ENCODE results near the gene LRRC32.
"Not testable (repeated sequence)": the region's sequence is repeated elsewhere in the genome, so short reads cannot be mapped to it uniquely, and the experiment has no call there.

The LRRC32 gene

DNA sequence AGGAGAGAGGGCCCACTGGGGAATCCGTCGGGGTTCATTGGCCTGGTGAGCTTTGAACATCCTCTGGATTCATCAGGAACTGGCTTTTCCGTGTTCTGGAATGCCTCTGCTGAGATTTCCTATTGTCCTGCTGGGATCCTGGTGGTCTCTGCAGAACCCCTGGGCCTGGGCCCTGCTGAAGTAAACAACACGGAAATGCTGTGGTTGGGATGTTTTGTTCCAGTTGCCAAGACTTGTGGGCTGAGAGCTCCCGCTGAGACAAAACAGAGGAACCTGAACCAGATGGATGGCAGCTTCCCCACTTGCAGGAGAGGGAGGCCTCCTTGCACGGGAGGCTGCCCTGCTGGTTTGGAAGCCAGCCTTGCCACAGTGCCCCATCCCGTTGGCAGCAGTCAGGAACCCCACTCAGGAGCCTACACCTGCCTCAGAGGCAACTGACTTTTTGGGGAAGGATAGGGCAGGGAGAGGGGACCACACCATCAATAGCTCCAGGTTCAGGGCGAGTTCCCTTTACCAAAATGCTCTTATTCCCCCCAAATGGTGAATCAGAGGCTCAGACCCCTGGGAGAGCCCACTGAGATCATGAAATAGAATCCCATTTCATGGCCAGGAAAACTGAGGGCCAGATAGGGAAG is 60.7 kb downstream of the LRRC32 start:
- Histone ChIP-seq H3K27me3 (peaks cover 35% of the 10 kb centered on the region), H3K9me3 (no peaks in the 10 kb centered on the region), H3K4me1 (ENCODE audit: control insufficient read depth in 1 of 2, insufficient read depth in 1 of 2, low read depth in 1 of 2, low read length in 1 of 2) (no peaks in the 10 kb centered on the region), H3K27ac (no peak overlapping the region), H3K36me3 (no peaks in the 10 kb centered on the region), H3K4me3 (ENCODE audit: low read depth in 1 of 2, low read length in 1 of 2) (no peak overlapping the region)
- TF ChIP-seq, protein P1, sequence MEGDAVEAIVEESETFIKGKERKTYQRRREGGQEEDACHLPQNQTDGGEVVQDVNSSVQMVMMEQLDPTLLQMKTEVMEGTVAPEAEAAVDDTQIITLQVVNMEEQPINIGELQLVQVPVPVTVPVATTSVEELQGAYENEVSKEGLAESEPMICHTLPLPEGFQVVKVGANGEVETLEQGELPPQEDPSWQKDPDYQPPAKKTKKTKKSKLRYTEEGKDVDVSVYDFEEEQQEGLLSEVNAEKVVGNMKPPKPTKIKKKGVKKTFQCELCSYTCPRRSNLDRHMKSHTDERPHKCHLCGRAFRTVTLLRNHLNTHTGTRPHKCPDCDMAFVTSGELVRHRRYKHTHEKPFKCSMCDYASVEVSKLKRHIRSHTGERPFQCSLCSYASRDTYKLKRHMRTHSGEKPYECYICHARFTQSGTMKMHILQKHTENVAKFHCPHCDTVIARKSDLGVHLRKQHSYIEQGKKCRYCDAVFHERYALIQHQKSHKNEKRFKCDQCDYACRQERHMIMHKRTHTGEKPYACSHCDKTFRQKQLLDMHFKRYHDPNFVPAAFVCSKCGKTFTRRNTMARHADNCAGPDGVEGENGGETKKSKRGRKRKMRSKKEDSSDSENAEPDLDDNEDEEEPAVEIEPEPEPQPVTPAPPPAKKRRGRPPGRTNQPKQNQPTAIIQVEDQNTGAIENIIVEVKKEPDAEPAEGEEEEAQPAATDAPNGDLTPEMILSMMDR (IDR thresholded peaks at IDR 0.05), result no peak

DNA sequence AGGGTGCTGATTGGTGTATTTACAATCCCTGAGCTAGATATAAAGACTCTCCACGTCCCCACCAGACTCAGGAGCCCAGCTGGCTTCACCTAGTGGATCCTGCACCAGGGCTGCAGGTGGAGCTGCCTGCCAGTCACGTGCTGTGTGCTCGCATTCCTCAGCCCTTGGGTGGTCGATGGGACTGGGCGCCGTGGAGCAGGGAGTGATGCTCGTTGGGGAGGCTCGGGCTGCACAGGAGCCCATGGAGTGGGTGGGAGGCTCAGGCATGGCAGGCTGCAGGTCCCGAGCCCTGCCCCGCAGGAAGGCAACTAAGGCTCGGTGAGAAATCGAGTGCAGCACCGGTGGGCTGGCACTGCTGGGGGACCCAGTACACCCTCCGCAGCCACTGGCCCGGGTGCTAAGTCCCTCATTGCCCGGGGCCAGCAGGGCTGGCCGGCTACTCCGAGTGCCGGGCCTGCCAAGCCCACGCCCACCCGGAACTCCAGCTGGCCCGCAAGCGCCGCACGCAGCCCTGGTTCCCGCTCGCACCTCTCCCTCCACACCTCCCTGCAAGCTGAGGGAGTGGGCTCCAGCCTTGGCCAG is 61.6 kb downstream of the LRRC32 start:
- H3K27me3 ChIP-seq, result peaks cover 35% of the 10 kb centered on the region
- not testable (repeated sequence) for H3K9me3 ChIP-seq; H3K27ac ChIP-seq; H3K36me3 ChIP-seq; H3K4me3 ChIP-seq (ENCODE audit: low read depth in 1 of 2, low read length in 1 of 2); H3K4me1 ChIP-seq (ENCODE audit: control insufficient read depth in 1 of 2, insufficient read depth in 1 of 2, low read depth in 1 of 2, low read length in 1 of 2)

DNA sequence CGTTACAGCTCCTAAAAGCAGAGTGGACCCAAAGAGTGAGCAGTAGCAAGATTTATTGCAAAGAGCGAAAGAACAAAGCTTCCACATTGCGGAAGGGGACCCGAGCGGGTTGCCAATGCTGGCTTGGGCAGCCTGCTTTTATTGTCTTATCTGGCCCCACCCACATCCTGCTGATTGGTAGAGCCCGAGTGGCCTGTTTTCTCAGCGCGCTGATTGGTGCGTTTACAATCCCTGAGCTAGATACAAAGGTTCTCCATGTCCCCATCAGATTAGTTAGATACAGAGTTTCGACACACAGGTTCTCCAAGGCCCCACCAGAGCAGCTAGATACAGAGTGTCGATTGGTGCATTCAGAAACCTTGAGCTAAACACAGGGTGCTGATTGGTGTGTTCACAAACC is 62.3 kb downstream of the LRRC32 start:
- H3K4me1 ChIP-seq (ENCODE audit: control insufficient read depth in 1 of 2, insufficient read depth in 1 of 2, low read depth in 1 of 2, low read length in 1 of 2); H3K4me3 ChIP-seq (ENCODE audit: low read depth in 1 of 2, low read length in 1 of 2); H3K36me3 ChIP-seq; H3K9me3 ChIP-seq; H3K27ac ChIP-seq: not testable (repeated sequence)
- peaks cover 40% of the 10 kb centered on the region for H3K27me3 ChIP-seq

Measured in neutrophil (primary cell).